Measurements from ENCODE around the gene RUFY3.

RUFY3 gene

GRCh38 chr4:70749313-70749712 is 27.5 kb downstream of the RUFY3 start:
- TF ChIP-seq, protein P1, sequence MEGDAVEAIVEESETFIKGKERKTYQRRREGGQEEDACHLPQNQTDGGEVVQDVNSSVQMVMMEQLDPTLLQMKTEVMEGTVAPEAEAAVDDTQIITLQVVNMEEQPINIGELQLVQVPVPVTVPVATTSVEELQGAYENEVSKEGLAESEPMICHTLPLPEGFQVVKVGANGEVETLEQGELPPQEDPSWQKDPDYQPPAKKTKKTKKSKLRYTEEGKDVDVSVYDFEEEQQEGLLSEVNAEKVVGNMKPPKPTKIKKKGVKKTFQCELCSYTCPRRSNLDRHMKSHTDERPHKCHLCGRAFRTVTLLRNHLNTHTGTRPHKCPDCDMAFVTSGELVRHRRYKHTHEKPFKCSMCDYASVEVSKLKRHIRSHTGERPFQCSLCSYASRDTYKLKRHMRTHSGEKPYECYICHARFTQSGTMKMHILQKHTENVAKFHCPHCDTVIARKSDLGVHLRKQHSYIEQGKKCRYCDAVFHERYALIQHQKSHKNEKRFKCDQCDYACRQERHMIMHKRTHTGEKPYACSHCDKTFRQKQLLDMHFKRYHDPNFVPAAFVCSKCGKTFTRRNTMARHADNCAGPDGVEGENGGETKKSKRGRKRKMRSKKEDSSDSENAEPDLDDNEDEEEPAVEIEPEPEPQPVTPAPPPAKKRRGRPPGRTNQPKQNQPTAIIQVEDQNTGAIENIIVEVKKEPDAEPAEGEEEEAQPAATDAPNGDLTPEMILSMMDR (IDR thresholded peaks at IDR 0.05) = no peak
- no peaks in the 10 kb centered on the region for H3K9me3 Mint-ChIP-seq

DNA sequence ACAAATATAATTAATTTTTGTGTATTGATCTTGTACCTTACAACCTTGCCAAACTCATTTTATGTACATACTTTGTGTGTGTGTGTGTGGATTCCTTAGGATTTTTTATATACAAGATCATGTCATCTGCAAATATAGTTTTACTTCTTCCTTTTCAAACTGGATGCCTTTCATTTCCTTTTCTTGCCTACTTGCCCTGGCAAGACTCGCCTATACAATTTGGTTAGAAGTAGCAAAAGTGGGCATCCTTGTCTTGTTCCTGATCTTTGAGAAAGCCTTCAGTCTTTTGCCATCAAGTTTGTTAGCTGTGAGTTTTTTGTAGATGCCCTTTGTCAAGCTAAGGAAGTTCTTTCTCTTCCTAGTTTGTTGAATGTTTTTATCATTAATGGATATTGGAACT is 30.5 kb downstream of the RUFY3 start:
- Mint-ChIP-seq H3K9me3 (no peaks in the 10 kb centered on the region), H3K4me1 (no peaks in the 10 kb centered on the region), H3K27me3 (ENCODE audit: low read depth, poor library complexity) (no peaks in the 10 kb centered on the region), H3K36me3 (ENCODE audit: low read depth) (peaks cover 9% of the 10 kb centered on the region), H3K4me3 (no peak overlapping the region), H3K27ac (no peak overlapping the region)
- DNase-seq = no peak
- TF ChIP-seq, protein P1 (IDR thresholded peaks at IDR 0.05) = no peak

More at GRCh38 chr4:70749313-70749712, 27.5 kb downstream of the RUFY3 start:
- no peak overlapping the region for H3K4me3 Mint-ChIP-seq
- H3K36me3 Mint-ChIP-seq (ENCODE audit: low read depth) = no peaks in the 10 kb centered on the region
- no peak overlapping the region for H3K27ac Mint-ChIP-seq
- H3K4me1 Mint-ChIP-seq = no peaks in the 10 kb centered on the region
- DNase-seq = no peak
- no peaks in the 10 kb centered on the region for H3K27me3 Mint-ChIP-seq (ENCODE audit: low read depth, poor library complexity)

DNA sequence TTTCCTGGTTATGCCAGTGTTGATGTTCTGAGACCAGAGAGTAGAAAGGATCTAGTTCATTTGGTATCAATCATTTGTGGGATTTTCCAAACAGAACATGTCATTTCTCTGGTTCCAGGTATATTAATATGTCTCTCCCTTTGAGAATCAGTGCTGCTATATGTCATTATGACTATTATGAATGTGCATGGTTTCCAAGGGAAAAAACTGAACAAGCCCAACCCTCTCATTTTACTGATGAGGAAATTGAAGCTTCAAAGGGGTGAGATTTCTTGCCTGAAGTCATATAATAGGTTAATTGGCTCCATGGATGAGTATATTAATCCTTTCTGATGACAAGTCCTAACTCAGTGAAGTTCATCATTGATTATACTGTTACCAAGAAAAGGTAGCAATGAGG is 31.9 kb downstream of the RUFY3 start:
- no peak for DNase-seq

GRCh38 chr4:70754470-70754869 is 32.7 kb downstream of the RUFY3 start:
- H3K27me3 Mint-ChIP-seq (ENCODE audit: low read depth, poor library complexity) = no peaks in the 10 kb centered on the region
- no peak overlapping the region for H3K4me3 Mint-ChIP-seq
- H3K4me1 Mint-ChIP-seq = no peaks in the 10 kb centered on the region
- H3K27ac Mint-ChIP-seq = no peak overlapping the region
- TF ChIP-seq, protein P1 (IDR thresholded peaks at IDR 0.05) = no peak
- H3K9me3 Mint-ChIP-seq = no peaks in the 10 kb centered on the region
- peaks cover 9% of the 10 kb centered on the region for H3K36me3 Mint-ChIP-seq (ENCODE audit: low read depth)
- no peak for DNase-seq

More for the DNA sequence above, 31.9 kb downstream of the RUFY3 start:
- no peak overlapping the region for H3K4me3 Mint-ChIP-seq
- no peak overlapping the region for H3K27ac Mint-ChIP-seq
- no peaks in the 10 kb centered on the region for H3K4me1 Mint-ChIP-seq
- no peaks in the 10 kb centered on the region for H3K27me3 Mint-ChIP-seq (ENCODE audit: low read depth, poor library complexity)
- peaks cover 9% of the 10 kb centered on the region for H3K36me3 Mint-ChIP-seq (ENCODE audit: low read depth)
- H3K9me3 Mint-ChIP-seq = no peaks in the 10 kb centered on the region
- TF ChIP-seq, protein P1 (IDR thresholded peaks at IDR 0.05) = no peak

GRCh38 chr4:70754990-70755688 is 33.4 kb downstream of the RUFY3 start:
- Mint-ChIP-seq H3K36me3 (ENCODE audit: low read depth) (peaks cover 9% of the 10 kb centered on the region), H3K4me3 (no peak overlapping the region), H3K27me3 (ENCODE audit: low read depth, poor library complexity) (no peaks in the 10 kb centered on the region), H3K4me1 (no peaks in the 10 kb centered on the region), H3K27ac (no peak overlapping the region), H3K9me3 (no peaks in the 10 kb centered on the region)
- DNase-seq = no peak
- TF ChIP-seq, protein P1 (IDR thresholded peaks at IDR 0.05) = no peak

DNA sequence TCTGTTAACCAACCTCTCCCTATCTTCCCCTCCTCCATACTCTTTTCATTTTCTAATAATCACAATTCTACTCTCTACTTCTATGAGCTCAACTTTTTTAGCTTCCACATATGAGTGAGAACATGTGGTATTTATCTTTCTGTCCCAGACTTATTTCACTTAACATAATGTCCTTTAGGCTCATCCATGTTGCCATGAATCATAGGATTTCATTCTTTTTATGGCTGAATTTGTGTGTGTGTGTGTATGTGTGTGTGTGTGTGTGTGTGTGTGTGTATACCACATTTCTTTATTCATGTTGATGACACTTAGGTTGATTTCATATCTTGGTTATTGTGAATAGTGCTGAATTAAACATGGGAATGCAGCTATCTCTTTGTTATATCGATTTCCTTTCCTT is 37.4 kb downstream of the RUFY3 start:
- Mint-ChIP-seq H3K27ac (no peak overlapping the region), H3K4me3 (no peak overlapping the region), H3K9me3 (no peaks in the 10 kb centered on the region)

More for the DNA sequence above, 37.4 kb downstream of the RUFY3 start:
- Mint-ChIP-seq H3K36me3 (ENCODE audit: low read depth) (peaks cover 23% of the 10 kb centered on the region), H3K4me1 (no peaks in the 10 kb centered on the region), H3K27me3 (ENCODE audit: low read depth, poor library complexity) (no peaks in the 10 kb centered on the region)
- TF ChIP-seq, protein P1 (IDR thresholded peaks at IDR 0.05) = no peak
- DNase-seq = no peak

Measured in nephron progenitor cell (in vitro differentiated cells).